Measurements from ENCODE around the gene FBXL14.
A peak's percentile ranks its signal among the peaks of the same experiment; 100 is the strongest.
"Not testable (repeated sequence)": the region's sequence is repeated elsewhere in the genome, so short reads cannot be mapped to it uniquely, and the experiment has no call there.

FBXL14 gene

GRCh38 chr12:1619159-1619558, 24.8 kb upstream of the FBXL14 start:
- no peak for DNase-seq

- DNase-seq, result no peak
Observed at GRCh38 chr12:1618489-1618888, 24.1 kb upstream of the FBXL14 start.

GRCh38 chr12:1616233-1617066, 22.1 kb upstream of the FBXL14 start:
- no peak for DNase-seq

GRCh38 chr12:1614360-1614759, 20.0 kb upstream of the FBXL14 start:
- DNase-seq, result no peak

GRCh38 chr12:1613860-1614259, 19.5 kb upstream of the FBXL14 start:
- DNase-seq, result no peak

- no peak for DNase-seq
Observed at GRCh38 chr12:1611803-1612572, 17.6 kb upstream of the FBXL14 start.

- no peak for DNase-seq
Observed at GRCh38 chr12:1610072-1610643, 15.8 kb upstream of the FBXL14 start.

GRCh38 chr12:1608713-1609119, 14.3 kb upstream of the FBXL14 start:
- DNase-seq, result no peak

GRCh38 chr12:1607940-1608712, 13.7 kb upstream of the FBXL14 start:
- no peak for DNase-seq

- peak; percentile 87 for DNase-seq
Observed at GRCh38 chr12:1606021-1606622, 11.7 kb upstream of the FBXL14 start.

GRCh38 chr12:1605129-1606020, 11.0 kb upstream of the FBXL14 start:
- DNase-seq, result peak; percentile 26

- no peak for DNase-seq
Observed at GRCh38 chr12:1604464-1604863, 10.1 kb upstream of the FBXL14 start.

GRCh38 chr12:1603269-1603993, 9.1 kb upstream of the FBXL14 start:
- no peak for DNase-seq

- not testable (repeated sequence) for DNase-seq
Observed at GRCh38 chr12:1602706-1603105, 8.3 kb upstream of the FBXL14 start.

GRCh38 chr12:1598757-1599156, 4.4 kb upstream of the FBXL14 start:
- no peak for DNase-seq

- DNase-seq, result no peak
Observed at GRCh38 chr12:1595690-1596347, 1.4 kb upstream of the FBXL14 start.

GRCh38 chr12:1595026-1595561, 713 bp upstream of the FBXL14 start:
- no peak for DNase-seq

GRCh38 chr12:1594006-1594260, 448 bp downstream of the FBXL14 start:
- no peak for DNase-seq

GRCh38 chr12:1593174-1594005, 991 bp downstream of the FBXL14 start:
- peak; percentile 57 for DNase-seq

Measured in stimulated activated CD4-positive, alpha-beta T cell treated with anti-CD3 and anti-CD28 coated beads, Interleukin-4, amount 100 ng/mL, for 1 hour (primary cell).